ENCODE results near the gene CIART. TPM values are rescaled to one million over a fixed set of nuclear protein-coding genes. Genes with fewer than 3 reads are reported as not detected.

Gene CIART
- total and polyA plus RNA-seq, 8 donors, result 0.87 to 5.6 (median 1.7) TPM

GRCh38 chr1:150262388-150263320 is 19.7 kb upstream of the CIART start:
- intact Hi-C loops (cut with DNase I), result no loop called here
- 72 to 77% methylated on average over 6 of the region's 6 CpGs for WGBS, 2 donors
- H3K36me3 ChIP-seq, result peaks cover 0 to 15% (median 4%) of the 10 kb centered on the region in 3 donors
- no peak for ATAC-seq
- peaks cover 0 to 6% (median 0%) of the 10 kb centered on the region in 3 donors for H3K4me1 ChIP-seq
- TF ChIP-seq CTCF (IDR thresholded peaks at IDR 0.05), result no peak
- no peaks in the 10 kb centered on the region for H3K9me3 ChIP-seq
- H3K27me3 ChIP-seq, result no peaks in the 10 kb centered on the region
- no peak overlapping the region for H3K4me3 ChIP-seq
- no peak for DNase-seq
- no peak for FAIRE-seq
- no peak overlapping the region for H3K27ac ChIP-seq

- intact Hi-C loops (cut with DNase I), result no loop called here
- Histone ChIP-seq H3K27ac (no peak overlapping the region), H3K27me3 (no peaks in the 10 kb centered on the region), H3K9me3 (no peaks in the 10 kb centered on the region), H3K36me3 (peaks cover 0 to 15% (median 4%) of the 10 kb centered on the region in 3 donors), H3K4me1 (peaks cover 0 to 10% (median 0%) of the 10 kb centered on the region in 3 donors), H3K4me3 (no peak overlapping the region)
- no peak for ATAC-seq
- no peak for DNase-seq
- 60 to 65% methylated on average over 6 of the region's 6 CpGs for WGBS, 2 donors
- no peak for TF ChIP-seq CTCF (IDR thresholded peaks at IDR 0.05)
- FAIRE-seq, result no peak
Observed at GRCh38 chr1:150263549-150263948, 18.8 kb upstream of the CIART start.

GRCh38 chr1:150267896-150268295 is 14.5 kb upstream of the CIART start:
- peak overlapping the region in 2 of 4 donors; percentile 82 to 87 for H3K27ac ChIP-seq
- FAIRE-seq (no peak), DNase-seq (no peak), ATAC-seq (no peak)
- intact Hi-C loops (cut with DNase I), result no loop called here
- peaks cover 0 to 12% (median 0%) of the 10 kb centered on the region in 3 donors for H3K4me1 ChIP-seq
- peaks cover 0 to 15% (median 4%) of the 10 kb centered on the region in 3 donors for H3K36me3 ChIP-seq
- WGBS, 2 donors, result 16 to 17% methylated on average over 6 of the region's 6 CpGs
- TF ChIP-seq CTCF (IDR thresholded peaks at IDR 0.05), result no peak
- no peaks in the 10 kb centered on the region for H3K9me3 ChIP-seq
- no peaks in the 10 kb centered on the region for H3K27me3 ChIP-seq
- peak overlapping the region; percentile 48 to 98 (median 94) for H3K4me3 ChIP-seq

- WGBS, 2 donors, result 0% methylated on average over 21 of the region's 21 CpGs
- H3K27me3 ChIP-seq, result no peaks in the 10 kb centered on the region
Observed at GRCh38 chr1:150268340-150268704, 14.0 kb upstream of the CIART start.

More at GRCh38 chr1:150268340-150268704, 14.0 kb upstream of the CIART start:
- Histone ChIP-seq H3K9me3 (no peaks in the 10 kb centered on the region), H3K36me3 (peaks cover 0 to 15% (median 4%) of the 10 kb centered on the region in 3 donors), H3K27ac (peak overlapping the region; percentile 60 to 87 (median 78)), H3K4me3 (peak overlapping the region; percentile 48 to 98 (median 94)), H3K4me1 (peaks cover 0 to 12% (median 0%) of the 10 kb centered on the region in 3 donors)
- FAIRE-seq (no peak), ATAC-seq (peak; percentile 46 to 67 (median 54)), DNase-seq (peak in 4 of 6 donors; percentile 29 to 54 (median 38))
- intact Hi-C loops (cut with DNase I), result no loop called here
- no peak for TF ChIP-seq CTCF (IDR thresholded peaks at IDR 0.05)
